PFSK-1 (cell line): Measurements from ENCODE around the gene SLC5A4.

Experiments
- FOXP2 ChIP-seq: optimal IDR thresholded peaks from 2 replicates; pipeline ENCODE3; 2011; ENCODE audit warnings: borderline replicate concordance, control low read depth, inconsistent platforms; ENCODE audit not compliant: insufficient read depth; ENCODE audit errors: extremely low read length, extremely low read depth
- POLR2AphosphoS5 ChIP-seq: IDR thresholded peaks from 2 replicates; pipeline ENCODE4 v1.6.1; 2012; ENCODE audit warnings: low read depth, mild to moderate bottlenecking, control low read depth, low read length, moderate library complexity
- REST ChIP-seq, 2 experiments: IDR thresholded peaks; 2 replicates each; pipeline versions ENCODE4 v1.6.1 to v1.8.0; 2011 to 2012; ENCODE audit warnings: low read depth in 2 of 2, low read length in 2 of 2, control low read depth in 1 of 2, inconsistent platforms in 1 of 2, mild to moderate bottlenecking in 1 of 2, moderate library complexity in 1 of 2; ENCODE audit not compliant: insufficient read depth in 1 of 2
- SIN3A ChIP-seq: IDR thresholded peaks from 2 replicates; pipeline ENCODE4 v1.6.1; 2012; ENCODE audit warnings: mild to moderate bottlenecking, low read length, moderate library complexity, borderline replicate concordance; ENCODE audit not compliant: insufficient read depth
- TAF1 ChIP-seq: IDR thresholded peaks from 2 replicates; pipeline ENCODE4 v1.6.1; 2012; ENCODE audit warnings: low read length, control low read depth, borderline replicate concordance; ENCODE audit not compliant: insufficient read depth

The SLC5A4 gene

GRCh38 chr22:32216911-32217310 lies 38.2 kb downstream of the SLC5A4 start:
- no peak for TF ChIP-seq REST (IDR thresholded peaks at IDR 0.05; ENCODE audit: insufficient read depth in 1 of 2, low read depth in 2 of 2, low read length in 2 of 2)
- no peak for TF ChIP-seq POLR2AphosphoS5
- TF ChIP-seq SIN3A, result no peak
- no peak for TF ChIP-seq FOXP2
- no peak for TF ChIP-seq TAF1

DNA sequence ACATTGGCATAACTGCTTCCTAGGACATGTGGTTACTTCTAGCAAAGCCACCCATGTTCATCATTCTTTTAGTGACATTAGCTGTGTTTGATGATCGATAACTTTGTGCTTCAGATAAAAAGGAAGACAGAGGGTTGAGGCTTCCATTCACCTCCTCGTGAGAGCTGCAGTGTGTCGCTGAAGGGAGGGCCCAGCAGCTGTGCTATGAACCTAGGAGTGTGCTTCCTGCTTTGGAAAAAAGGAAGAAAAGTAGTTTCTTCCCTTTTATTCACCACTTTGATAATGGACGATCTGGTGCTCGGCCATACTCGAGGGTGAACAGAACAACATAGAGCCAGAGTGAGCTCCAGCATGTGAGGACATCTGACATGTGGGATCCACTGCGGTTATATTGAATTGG lies 44.1 kb downstream of the SLC5A4 start:
- TF ChIP-seq POLR2AphosphoS5 (no peak), TAF1 (no peak), REST (IDR thresholded peaks at IDR 0.05; ENCODE audit: insufficient read depth in 1 of 2, low read depth in 2 of 2, low read length in 2 of 2) (no peak), SIN3A (no peak)

GRCh38 chr22:32208681-32209080 lies 46.5 kb downstream of the SLC5A4 start:
- TF ChIP-seq POLR2AphosphoS5, result no peak
- TF ChIP-seq TAF1, result no peak
- no peak for TF ChIP-seq SIN3A
- TF ChIP-seq FOXP2, result no peak
- TF ChIP-seq REST (IDR thresholded peaks at IDR 0.05; ENCODE audit: insufficient read depth in 1 of 2, low read depth in 2 of 2, low read length in 2 of 2), result no peak

DNA sequence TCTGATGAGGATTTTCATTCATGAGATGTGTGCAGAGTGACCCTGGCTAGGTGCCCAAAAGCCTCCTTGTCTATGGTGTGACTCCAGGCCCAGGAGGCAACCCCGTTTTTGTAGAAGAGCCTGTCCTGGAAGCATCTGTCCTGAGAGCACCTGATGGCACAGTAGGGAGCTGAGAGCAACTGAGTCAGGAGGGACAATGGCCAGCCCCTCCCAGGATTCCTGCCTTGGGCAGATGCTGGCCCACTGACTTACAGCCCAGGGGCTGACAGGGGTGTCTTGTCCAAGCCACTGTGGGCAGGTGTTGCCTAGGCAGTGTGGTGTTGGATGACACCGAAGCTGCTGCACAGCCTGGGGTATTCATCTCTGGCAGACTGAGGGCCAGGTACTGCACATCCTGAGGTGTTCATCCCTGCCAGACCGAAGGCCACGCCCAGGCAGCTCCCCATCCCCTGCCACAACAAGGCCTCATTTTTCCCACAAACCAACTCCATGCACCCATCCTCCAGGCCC lies 47.1 kb downstream of the SLC5A4 start:
- TF ChIP-seq FOXP2 (no peak), TAF1 (no peak), SIN3A (no peak), POLR2AphosphoS5 (no peak), REST (IDR thresholded peaks at IDR 0.05; ENCODE audit: insufficient read depth in 1 of 2, low read depth in 2 of 2, low read length in 2 of 2) (no peak)
